ENCODE data around the gene CFDP1.
"Not testable (repeated sequence)": the region's sequence is repeated elsewhere in the genome, so short reads cannot be mapped to it uniquely, and the experiment has no call there.

Gene CFDP1

GRCh38 chr16:75458439-75458838 lies 25.1 kb upstream of the CFDP1 start:
- no peak for ATAC-seq

- ATAC-seq, result no peak
Measured at GRCh38 chr16:75458029-75458428, 24.7 kb upstream of the CFDP1 start.

GRCh38 chr16:75457485-75458021 lies 24.2 kb upstream of the CFDP1 start:
- ATAC-seq, result no peak

GRCh38 chr16:75456971-75457370 lies 23.7 kb upstream of the CFDP1 start:
- no peak for ATAC-seq

- not testable (repeated sequence) for ATAC-seq
Measured at GRCh38 chr16:75456486-75456885, 23.2 kb upstream of the CFDP1 start.

- ATAC-seq, result no peak
Measured at GRCh38 chr16:75455677-75456076, 22.4 kb upstream of the CFDP1 start.

- no peak for ATAC-seq
Measured at GRCh38 chr16:75452464-75453190, 19.3 kb upstream of the CFDP1 start.

- no peak for ATAC-seq
Measured at GRCh38 chr16:75446416-75446815, 13.1 kb upstream of the CFDP1 start.

GRCh38 chr16:75445298-75445697 lies 12.0 kb upstream of the CFDP1 start:
- no peak for ATAC-seq

- ATAC-seq, result no peak
Measured at GRCh38 chr16:75443298-75443697, 10.0 kb upstream of the CFDP1 start.

GRCh38 chr16:75433732-75434413 lies 570 bp upstream of the CFDP1 start:
- peak; percentile 64 to 65 for ATAC-seq

- ATAC-seq, result no peak
Measured at GRCh38 chr16:75429621-75430403, 3.5 kb downstream of the CFDP1 start.

GRCh38 chr16:75426524-75426923 lies 6.8 kb downstream of the CFDP1 start:
- ATAC-seq, result not testable (repeated sequence)

GRCh38 chr16:75424105-75424762 lies 9.1 kb downstream of the CFDP1 start:
- not testable (repeated sequence) for ATAC-seq

GRCh38 chr16:75423723-75424104 lies 9.6 kb downstream of the CFDP1 start:
- ATAC-seq, result no peak

GRCh38 chr16:75421820-75422126 lies 11.5 kb downstream of the CFDP1 start:
- ATAC-seq, result no peak

- ATAC-seq, result no peak
Measured at GRCh38 chr16:75420987-75421819, 12.1 kb downstream of the CFDP1 start.

GRCh38 chr16:75416904-75417565 lies 16.3 kb downstream of the CFDP1 start:
- ATAC-seq, result no peak

GRCh38 chr16:75415169-75415905 lies 18.0 kb downstream of the CFDP1 start:
- ATAC-seq, result peak; percentile 35 to 55

GRCh38 chr16:75413951-75414350 lies 19.4 kb downstream of the CFDP1 start:
- ATAC-seq, result no peak

GRCh38 chr16:75406943-75407342 lies 26.4 kb downstream of the CFDP1 start:
- ATAC-seq, result no peak
